Liver (tissue), 9 donors: Measurements from ENCODE around the gene LRRC61. TPM values are rescaled to one million over a fixed set of nuclear protein-coding genes. Genes with fewer than 3 reads are reported as not detected.

ENCODE experiments used
- DNase-seq: peaks from one replicate; pipeline ENCODE4 v3.0.0-alpha.2; 2017; ENCODE audit warnings: low spot score
- H3K27ac ChIP-seq, 2 donors: one replicate each; pipeline ENCODE4 v1.7.0; 2013; ENCODE audit warnings: inconsistent platforms in 2 of 2, low read length in 2 of 2, control low read depth in 1 of 2, low read depth in 1 of 2, mild to moderate bottlenecking in 1 of 2
- H3K27me3 ChIP-seq, 4 donors: one replicate each; pipeline versions ENCODE4 v1.6.1 to v1.7.0; 2013; ENCODE audit warnings: low read length in 3 of 4, inconsistent platforms in 1 of 4, mild to moderate bottlenecking in 1 of 4, moderate library complexity in 1 of 4; ENCODE audit not compliant: control insufficient read depth in 4 of 4, insufficient read depth in 4 of 4
- H3K36me3 ChIP-seq, 4 donors: one replicate each; pipeline versions ENCODE4 v1.6.1 to v1.7.0; 2013; ENCODE audit warnings: low read length in 3 of 4, mild to moderate bottlenecking in 3 of 4, low read depth in 1 of 4, moderate library complexity in 1 of 4; ENCODE audit not compliant: control insufficient read depth in 4 of 4, insufficient read depth in 3 of 4
- H3K4me1 ChIP-seq, 4 donors: one replicate each; pipeline versions ENCODE4 v1.6.1 to v1.7.0; 2013; ENCODE audit warnings: low read length in 3 of 4, mild to moderate bottlenecking in 3 of 4, moderate library complexity in 1 of 4; ENCODE audit not compliant: control insufficient read depth in 4 of 4, insufficient read depth in 4 of 4
- H3K4me3 ChIP-seq, 3 donors: one replicate each; pipeline versions ENCODE4 v1.6.1 to v1.7.0; 2013; ENCODE audit warnings: low read length in 3 of 3, control low read depth in 1 of 3, low read depth in 1 of 3, mild to moderate bottlenecking in 1 of 3
- H3K9ac ChIP-seq, 2 donors: one replicate each; pipeline ENCODE4 v1.7.0; 2013; ENCODE audit warnings: low read length in 2 of 2, mild to moderate bottlenecking in 2 of 2, moderate library complexity in 2 of 2, control low read depth in 1 of 2, low read depth in 1 of 2
- H3K9me3 ChIP-seq, 4 donors: one replicate each; pipeline versions ENCODE4 v1.6.1 to v1.7.0; 2013; ENCODE audit warnings: low read length in 3 of 4; ENCODE audit not compliant: control insufficient read depth in 4 of 4
- EGR1 ChIP-seq, 2 donors: IDR thresholded peaks; 2 replicates each; pipeline ENCODE4 v1.6.1; 2016 to 2018; ENCODE audit warnings: antibody characterized with exemption in 2 of 2, low read depth in 2 of 2
- FOXA1 ChIP-seq: IDR thresholded peaks from 2 replicates; pipeline ENCODE4 v1.6.1; 2016; ENCODE audit warnings: antibody characterized with exemption
- FOXA2 ChIP-seq: IDR thresholded peaks from 2 replicates; pipeline ENCODE4 v1.6.1; 2016; ENCODE audit warnings: antibody characterized with exemption
- HNF4A ChIP-seq, 2 donors: conservative IDR thresholded peaks; 2 replicates each; pipeline ENCODE4 v1.6.1; 2016; ENCODE audit warnings: antibody characterized with exemption in 2 of 2, mild to moderate bottlenecking in 2 of 2
- HNF4G ChIP-seq: IDR thresholded peaks from 2 replicates; pipeline ENCODE4 v1.6.1; 2016; ENCODE audit warnings: antibody characterized with exemption
- JUND ChIP-seq, 2 donors: IDR thresholded peaks; 2 replicates each; pipeline ENCODE4 v1.6.1; 2016; ENCODE audit warnings: antibody characterized with exemption in 2 of 2
- NR2F2 ChIP-seq: IDR thresholded peaks from 2 replicates; pipeline ENCODE4 v1.6.1; 2016; ENCODE audit warnings: antibody characterized with exemption
- RAD21 ChIP-seq, 2 donors: IDR thresholded peaks; 2 replicates each; pipeline ENCODE4 v1.6.1; 2016; ENCODE audit warnings: antibody characterized with exemption in 2 of 2, mild to moderate bottlenecking in 2 of 2
- RXRA ChIP-seq, 2 donors: IDR thresholded peaks; 2 replicates each; pipeline ENCODE4 v1.6.1; 2017 to 2018; ENCODE audit warnings: antibody characterized with exemption in 2 of 2, mild to moderate bottlenecking in 1 of 2
- SP1 ChIP-seq: IDR thresholded peaks from 2 replicates; pipeline ENCODE4 v1.6.1; 2018; ENCODE audit warnings: antibody characterized with exemption, mild to moderate bottlenecking
- TAF1 ChIP-seq: conservative IDR thresholded peaks from 2 replicates; pipeline ENCODE4 v1.6.1; 2016; ENCODE audit warnings: antibody characterized with exemption, mild to moderate bottlenecking
- YY1 ChIP-seq: IDR thresholded peaks from 2 replicates; pipeline ENCODE4 v1.6.1; 2016; ENCODE audit warnings: antibody characterized with exemption, mild to moderate bottlenecking
- ZBTB33 ChIP-seq: IDR thresholded peaks from 2 replicates; pipeline ENCODE4 v1.6.1; 2016; ENCODE audit warnings: antibody characterized with exemption
- WGBS: extraction: QIAGEN DNeasy Blood & Tissue Kit; methylation state at CpG from one replicate; pipeline ENCODE4 v1.1.7; 2013; 5-methylcytosine and 5-hydroxymethylcytosine counted together
- polyA plus RNA-seq, 2 donors: library from polyadenylated mRNA; stranded (reverse) in 1 of 2; unstranded in 1 of 2; fragments of 200-250 nt in 1 of 2; fragments of >200 nt in 1 of 2; fragmentation: Nextera tagmentation in 1 of 2; extraction: Ambion mirVana in 1 of 2; gene quantifications; one replicate each; pipeline versions ENCODE4 v1.2.1 to v1.2.3, GENCODE V29; 2013 to 2015
- total RNA-seq, 2 donors: library from RNA; depleted of rRNA; stranded (reverse); fragments of >200 nt; gene quantifications; one replicate each; pipeline ENCODE4 v1.2.3, GENCODE V29; 2014
- TF ChIP-seq, protein P1 (sequence below): fragments of 150-350 bp; IDR thresholded peaks from 2 replicates; pipeline ENCODE4 v1.5.1; 2017; ENCODE audit warnings: improper control_type of control experiment, low read depth, low read length; ENCODE audit not compliant: missing input control
- TF ChIP-seq, protein P2 (sequence below): IDR thresholded peaks from 2 replicates; pipeline ENCODE4 v1.6.1; 2016; ENCODE audit warnings: antibody characterized with exemption
- TF ChIP-seq, protein P3 (sequence below): IDR thresholded peaks from 2 replicates; pipeline ENCODE4 v1.6.1; 2016; ENCODE audit warnings: antibody characterized with exemption, mild to moderate bottlenecking
- TF ChIP-seq, protein P4 (sequence below): IDR thresholded peaks from 2 replicates; pipeline ENCODE4 v1.6.1; 2016; ENCODE audit warnings: antibody characterized with exemption
- donor health status: healthy.
- donor health status: healthy.
- donor health status: healthy.
- donor health status: healthy.
- donor health status: healthy.

Gene LRRC61
- total and polyA plus RNA-seq, 4 donors: 12.0 to 21.0 (median 15.6) TPM

DNA sequence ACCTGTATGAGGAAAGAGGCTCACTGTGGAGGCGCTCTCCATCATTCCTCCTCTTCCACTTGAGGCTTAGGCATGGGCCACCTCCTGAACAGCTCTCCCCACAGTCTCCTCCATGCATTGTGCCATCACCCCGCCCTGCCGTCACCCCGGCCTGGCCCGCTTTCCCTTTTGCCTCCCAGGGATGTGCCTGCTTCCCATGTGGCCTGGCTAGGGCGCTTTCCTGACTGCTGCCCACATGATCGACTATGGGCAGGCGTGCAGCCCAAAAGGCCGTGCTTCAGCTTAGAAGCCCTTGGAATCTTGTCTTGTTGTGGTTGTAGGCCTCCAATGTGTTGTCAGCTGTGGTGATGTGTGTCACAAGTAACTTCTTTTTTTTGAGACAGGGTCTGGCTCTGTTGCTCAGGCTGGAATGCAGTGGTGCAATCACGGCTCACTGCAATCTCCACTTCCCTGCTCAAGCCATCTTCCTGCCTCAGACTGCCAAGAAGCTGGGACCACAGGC lies 2.0 kb downstream of the LRRC61 start:
- peaks cover 2 to 18% (median 11%) of the 10 kb centered on the region in 4 donors for H3K36me3 ChIP-seq
- peak overlapping the region in 2 of 3 donors; percentile 8 to 59 for H3K4me3 ChIP-seq
- 84% methylated on average over 10 of the region's 10 CpGs for WGBS
- no peaks in the 10 kb centered on the region for H3K27me3 ChIP-seq
- H3K4me1 ChIP-seq: peaks cover 3 to 40% (median 23%) of the 10 kb centered on the region in 4 donors
- TF ChIP-seq, protein P1, sequence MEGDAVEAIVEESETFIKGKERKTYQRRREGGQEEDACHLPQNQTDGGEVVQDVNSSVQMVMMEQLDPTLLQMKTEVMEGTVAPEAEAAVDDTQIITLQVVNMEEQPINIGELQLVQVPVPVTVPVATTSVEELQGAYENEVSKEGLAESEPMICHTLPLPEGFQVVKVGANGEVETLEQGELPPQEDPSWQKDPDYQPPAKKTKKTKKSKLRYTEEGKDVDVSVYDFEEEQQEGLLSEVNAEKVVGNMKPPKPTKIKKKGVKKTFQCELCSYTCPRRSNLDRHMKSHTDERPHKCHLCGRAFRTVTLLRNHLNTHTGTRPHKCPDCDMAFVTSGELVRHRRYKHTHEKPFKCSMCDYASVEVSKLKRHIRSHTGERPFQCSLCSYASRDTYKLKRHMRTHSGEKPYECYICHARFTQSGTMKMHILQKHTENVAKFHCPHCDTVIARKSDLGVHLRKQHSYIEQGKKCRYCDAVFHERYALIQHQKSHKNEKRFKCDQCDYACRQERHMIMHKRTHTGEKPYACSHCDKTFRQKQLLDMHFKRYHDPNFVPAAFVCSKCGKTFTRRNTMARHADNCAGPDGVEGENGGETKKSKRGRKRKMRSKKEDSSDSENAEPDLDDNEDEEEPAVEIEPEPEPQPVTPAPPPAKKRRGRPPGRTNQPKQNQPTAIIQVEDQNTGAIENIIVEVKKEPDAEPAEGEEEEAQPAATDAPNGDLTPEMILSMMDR: no peak
- no peak for TF ChIP-seq YY1
- TF ChIP-seq, protein P2, sequence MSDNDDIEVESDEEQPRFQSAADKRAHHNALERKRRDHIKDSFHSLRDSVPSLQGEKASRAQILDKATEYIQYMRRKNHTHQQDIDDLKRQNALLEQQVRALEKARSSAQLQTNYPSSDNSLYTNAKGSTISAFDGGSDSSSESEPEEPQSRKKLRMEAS: no peak
- TF ChIP-seq SP1: no peak
- no peak for TF ChIP-seq RAD21 (IDR thresholded peaks at IDR 0.05)
- no peak for TF ChIP-seq FOXA2
- no peak for TF ChIP-seq EGR1 (IDR thresholded peaks at IDR 0.05; ENCODE audit: low read depth in 2 of 2)
- TF ChIP-seq NR2F2: no peak
- TF ChIP-seq TAF1: no peak
- TF ChIP-seq FOXA1: no peak
- TF ChIP-seq RXRA (IDR thresholded peaks at IDR 0.05): no peak
- TF ChIP-seq, protein P3, sequence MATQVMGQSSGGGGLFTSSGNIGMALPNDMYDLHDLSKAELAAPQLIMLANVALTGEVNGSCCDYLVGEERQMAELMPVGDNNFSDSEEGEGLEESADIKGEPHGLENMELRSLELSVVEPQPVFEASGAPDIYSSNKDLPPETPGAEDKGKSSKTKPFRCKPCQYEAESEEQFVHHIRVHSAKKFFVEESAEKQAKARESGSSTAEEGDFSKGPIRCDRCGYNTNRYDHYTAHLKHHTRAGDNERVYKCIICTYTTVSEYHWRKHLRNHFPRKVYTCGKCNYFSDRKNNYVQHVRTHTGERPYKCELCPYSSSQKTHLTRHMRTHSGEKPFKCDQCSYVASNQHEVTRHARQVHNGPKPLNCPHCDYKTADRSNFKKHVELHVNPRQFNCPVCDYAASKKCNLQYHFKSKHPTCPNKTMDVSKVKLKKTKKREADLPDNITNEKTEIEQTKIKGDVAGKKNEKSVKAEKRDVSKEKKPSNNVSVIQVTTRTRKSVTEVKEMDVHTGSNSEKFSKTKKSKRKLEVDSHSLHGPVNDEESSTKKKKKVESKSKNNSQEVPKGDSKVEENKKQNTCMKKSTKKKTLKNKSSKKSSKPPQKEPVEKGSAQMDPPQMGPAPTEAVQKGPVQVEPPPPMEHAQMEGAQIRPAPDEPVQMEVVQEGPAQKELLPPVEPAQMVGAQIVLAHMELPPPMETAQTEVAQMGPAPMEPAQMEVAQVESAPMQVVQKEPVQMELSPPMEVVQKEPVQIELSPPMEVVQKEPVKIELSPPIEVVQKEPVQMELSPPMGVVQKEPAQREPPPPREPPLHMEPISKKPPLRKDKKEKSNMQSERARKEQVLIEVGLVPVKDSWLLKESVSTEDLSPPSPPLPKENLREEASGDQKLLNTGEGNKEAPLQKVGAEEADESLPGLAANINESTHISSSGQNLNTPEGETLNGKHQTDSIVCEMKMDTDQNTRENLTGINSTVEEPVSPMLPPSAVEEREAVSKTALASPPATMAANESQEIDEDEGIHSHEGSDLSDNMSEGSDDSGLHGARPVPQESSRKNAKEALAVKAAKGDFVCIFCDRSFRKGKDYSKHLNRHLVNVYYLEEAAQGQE: no peak
- TF ChIP-seq ZBTB33: no peak
- no peak for TF ChIP-seq HNF4G
- TF ChIP-seq, protein P4, sequence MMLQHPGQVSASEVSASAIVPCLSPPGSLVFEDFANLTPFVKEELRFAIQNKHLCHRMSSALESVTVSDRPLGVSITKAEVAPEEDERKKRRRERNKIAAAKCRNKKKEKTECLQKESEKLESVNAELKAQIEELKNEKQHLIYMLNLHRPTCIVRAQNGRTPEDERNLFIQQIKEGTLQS: no peak
- no peak for TF ChIP-seq JUND (IDR thresholded peaks at IDR 0.05)
- TF ChIP-seq HNF4A (conservative IDR thresholded peaks at IDR 0.05): no peak
- H3K9ac ChIP-seq: peak overlapping the region in 1 of 2 donors; percentile 24
- no peaks in the 10 kb centered on the region for H3K9me3 ChIP-seq
- DNase-seq: no peak
- H3K27ac ChIP-seq: peak overlapping the region; percentile 84 to 96
